HepG2 (cell line): Measurements from ENCODE around the gene NOVA2. TPM values are rescaled to one million over a fixed set of nuclear protein-coding genes. Genes with fewer than 3 reads are reported as not detected.

Experiments used
- CREBL2 ChIP-seq: sonication (generic); formaldehyde crosslinking; IDR thresholded peaks from 2 replicates; pipeline ENCODE4 v1.8.1; 2023; ENCODE audit warnings: missing genetic modification reagents, mild to moderate bottlenecking, borderline replicate concordance
- E2F2 ChIP-seq: sonication (generic); formaldehyde crosslinking; IDR thresholded peaks from 2 replicates; pipeline ENCODE4 v1.4.0; 2020; ENCODE audit warnings: missing genetic modification reagents, borderline replicate concordance
- FOXO1 ChIP-seq: sonication (generic); formaldehyde crosslinking; IDR thresholded peaks from 2 replicates; pipeline ENCODE4 v1.4.0; 2020; ENCODE audit warnings: missing genetic modification reagents
- GTF2F1 ChIP-seq: fragments of 150-350 bp; IDR thresholded peaks from 2 replicates; pipeline ENCODE4 v1.6.1; 2014; ENCODE audit warnings: low read length
- HDAC2 ChIP-seq: sonication (generic); formaldehyde crosslinking; IDR thresholded peaks from 2 replicates; pipeline ENCODE4 v1.4.0; 2020; ENCODE audit warnings: missing genetic modification reagents
- KAT2B ChIP-seq: fragments of 150-350 bp; IDR thresholded peaks from 2 replicates; pipeline ENCODE4 v1.6.1; 2014; ENCODE audit warnings: low read depth, low read length, borderline replicate concordance
- RXRA ChIP-seq: sonication (generic); formaldehyde crosslinking; IDR thresholded peaks from 2 replicates; pipeline ENCODE4 v1.5.1; 2020; ENCODE audit warnings: missing genetic modification reagents
- TARDBP ChIP-seq: sonication (generic); formaldehyde crosslinking; IDR thresholded peaks from 2 replicates; pipeline ENCODE4 v1.8.0; 2022; ENCODE audit warnings: mild to moderate bottlenecking, missing genetic modification reagents
- UBTF ChIP-seq: sonication (generic); formaldehyde crosslinking; IDR thresholded peaks from 2 replicates; pipeline ENCODE4 v1.4.0; 2020; ENCODE audit warnings: mild to moderate bottlenecking, missing genetic modification reagents
- ZIK1 ChIP-seq: sonication (generic); formaldehyde crosslinking; IDR thresholded peaks from 2 replicates; pipeline ENCODE4 v1.5.0; 2020; ENCODE audit warnings: mild to moderate bottlenecking, low read depth, missing genetic modification reagents, borderline replicate concordance
- ZNF12 ChIP-seq: sonication (generic); formaldehyde crosslinking; IDR thresholded peaks from 2 replicates; pipeline ENCODE4 v1.5.0; 2020; ENCODE audit warnings: missing genetic modification reagents
- ZNF274 ChIP-seq: sonication (generic); formaldehyde crosslinking; IDR thresholded peaks from 2 replicates; pipeline ENCODE4 v1.5.1; 2020; ENCODE audit warnings: mild to moderate bottlenecking, missing genetic modification reagents
- ZNF569 ChIP-seq: sonication (generic); formaldehyde crosslinking; IDR thresholded peaks from 2 replicates; pipeline ENCODE4 v1.5.0; 2020; ENCODE audit warnings: mild to moderate bottlenecking, missing genetic modification reagents, moderate library complexity, borderline replicate concordance
- ZNF589 ChIP-seq: sonication (generic); formaldehyde crosslinking; conservative IDR thresholded peaks from 2 replicates; pipeline ENCODE4 v1.8.0; 2022; ENCODE audit warnings: mild to moderate bottlenecking, moderate library complexity, missing genetic modification reagents
- ZNF782 ChIP-seq: sonication (generic); formaldehyde crosslinking; IDR thresholded peaks from 2 replicates; pipeline ENCODE4 v1.4.0; 2020; ENCODE audit warnings: missing genetic modification reagents, mild to moderate bottlenecking, borderline replicate concordance
- ZSCAN30 ChIP-seq: sonication (generic); formaldehyde crosslinking; IDR thresholded peaks from 2 replicates; pipeline ENCODE4 v1.5.0; 2020; ENCODE audit warnings: mild to moderate bottlenecking, missing genetic modification reagents
- ZSCAN31 ChIP-seq: sonication (generic); formaldehyde crosslinking; IDR thresholded peaks from 2 replicates; pipeline ENCODE4 v1.5.0; 2020; ENCODE audit warnings: low read depth, mild to moderate bottlenecking, missing genetic modification reagents
- polyA plus RNA-seq, 8 experiments: library from polyadenylated mRNA; depleted of rRNA in 3 of 8; stranded (reverse) in 7 of 8; unstranded in 1 of 8; fragments of >200 nt; fragmentation: Illumina TruSeq in 4 of 8; extraction: Trizol in 4 of 8; gene quantifications; 2 replicates each; pipeline versions ENCODE4 v1.2.1 to v1.2.3, GENCODE V29; 2011 to 2016; ENCODE audit warnings: low read depth in 4 of 8, missing spikeins in 1 of 8, mixed read lengths in 1 of 8; ENCODE audit not compliant: insufficient read depth in 1 of 8
- total RNA-seq, 5 experiments: library from RNA; depleted of rRNA; stranded (reverse); fragments of >200 nt; fragmentation: Illumina TruSeq; extraction: Trizol; gene quantifications; 2 replicates each; pipeline ENCODE4 v1.2.3, GENCODE V29; 2016; ENCODE audit warnings: low read depth in 1 of 5
- TF ChIP-seq, protein P1 (sequence below): sonication (generic); formaldehyde crosslinking; IDR thresholded peaks from 2 replicates; pipeline ENCODE4 v1.4.0; 2020; ENCODE audit warnings: missing genetic modification reagents
- TF ChIP-seq, protein P2 (sequence below), 2 experiments: IDR thresholded peaks; 2 replicates each; pipeline ENCODE4 v1.6.1; 2011 to 2012; ENCODE audit warnings: low read length in 2 of 2, borderline replicate concordance in 1 of 2, low read depth in 1 of 2, mild to moderate bottlenecking in 1 of 2, moderate library complexity in 1 of 2

The NOVA2 gene
- total and polyA plus RNA-seq, 2 of the 13 experiments (the other 11 are each of a cell fraction or from before 2014, with no cell fraction given) = not detected

GRCh38 chr19:45927565-45928261 lies 46.0 kb downstream of the NOVA2 start (continued):
- TF ChIP-seq, protein P1, sequence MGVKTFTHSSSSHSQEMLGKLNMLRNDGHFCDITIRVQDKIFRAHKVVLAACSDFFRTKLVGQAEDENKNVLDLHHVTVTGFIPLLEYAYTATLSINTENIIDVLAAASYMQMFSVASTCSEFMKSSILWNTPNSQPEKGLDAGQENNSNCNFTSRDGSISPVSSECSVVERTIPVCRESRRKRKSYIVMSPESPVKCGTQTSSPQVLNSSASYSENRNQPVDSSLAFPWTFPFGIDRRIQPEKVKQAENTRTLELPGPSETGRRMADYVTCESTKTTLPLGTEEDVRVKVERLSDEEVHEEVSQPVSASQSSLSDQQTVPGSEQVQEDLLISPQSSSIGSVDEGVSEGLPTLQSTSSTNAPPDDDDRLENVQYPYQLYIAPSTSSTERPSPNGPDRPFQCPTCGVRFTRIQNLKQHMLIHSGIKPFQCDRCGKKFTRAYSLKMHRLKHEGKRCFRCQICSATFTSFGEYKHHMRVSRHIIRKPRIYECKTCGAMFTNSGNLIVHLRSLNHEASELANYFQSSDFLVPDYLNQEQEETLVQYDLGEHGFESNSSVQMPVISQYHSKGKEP (CRISPR knock-in tag) = no peak
- TF ChIP-seq TARDBP (CRISPR knock-in tag) (peak; percentile 74), ZIK1 (no peak), ZNF12 (no peak), UBTF (CRISPR knock-in tag) (no peak), HDAC2 (CRISPR knock-in tag) (peak; percentile 65), ZSCAN30 (CRISPR knock-in tag) (no peak), E2F2 (CRISPR knock-in tag) (peak; percentile 54; the same call in 1 of the 2 replicates), ZSCAN31 (CRISPR knock-in tag) (no peak), KAT2B (no peak), ZNF569 (CRISPR knock-in tag) (no peak), ZNF782 (CRISPR knock-in tag) (no peak), GTF2F1 (no peak), ZNF274 (CRISPR knock-in tag) (no peak), CREBL2 (no peak), FOXO1 (no peak), ZNF589 (no peak; the same call in 1 of the 2 replicates), RXRA (CRISPR knock-in tag) (peak; percentile 27; the same call in 1 of the 2 replicates)
- TF ChIP-seq, protein P2, sequence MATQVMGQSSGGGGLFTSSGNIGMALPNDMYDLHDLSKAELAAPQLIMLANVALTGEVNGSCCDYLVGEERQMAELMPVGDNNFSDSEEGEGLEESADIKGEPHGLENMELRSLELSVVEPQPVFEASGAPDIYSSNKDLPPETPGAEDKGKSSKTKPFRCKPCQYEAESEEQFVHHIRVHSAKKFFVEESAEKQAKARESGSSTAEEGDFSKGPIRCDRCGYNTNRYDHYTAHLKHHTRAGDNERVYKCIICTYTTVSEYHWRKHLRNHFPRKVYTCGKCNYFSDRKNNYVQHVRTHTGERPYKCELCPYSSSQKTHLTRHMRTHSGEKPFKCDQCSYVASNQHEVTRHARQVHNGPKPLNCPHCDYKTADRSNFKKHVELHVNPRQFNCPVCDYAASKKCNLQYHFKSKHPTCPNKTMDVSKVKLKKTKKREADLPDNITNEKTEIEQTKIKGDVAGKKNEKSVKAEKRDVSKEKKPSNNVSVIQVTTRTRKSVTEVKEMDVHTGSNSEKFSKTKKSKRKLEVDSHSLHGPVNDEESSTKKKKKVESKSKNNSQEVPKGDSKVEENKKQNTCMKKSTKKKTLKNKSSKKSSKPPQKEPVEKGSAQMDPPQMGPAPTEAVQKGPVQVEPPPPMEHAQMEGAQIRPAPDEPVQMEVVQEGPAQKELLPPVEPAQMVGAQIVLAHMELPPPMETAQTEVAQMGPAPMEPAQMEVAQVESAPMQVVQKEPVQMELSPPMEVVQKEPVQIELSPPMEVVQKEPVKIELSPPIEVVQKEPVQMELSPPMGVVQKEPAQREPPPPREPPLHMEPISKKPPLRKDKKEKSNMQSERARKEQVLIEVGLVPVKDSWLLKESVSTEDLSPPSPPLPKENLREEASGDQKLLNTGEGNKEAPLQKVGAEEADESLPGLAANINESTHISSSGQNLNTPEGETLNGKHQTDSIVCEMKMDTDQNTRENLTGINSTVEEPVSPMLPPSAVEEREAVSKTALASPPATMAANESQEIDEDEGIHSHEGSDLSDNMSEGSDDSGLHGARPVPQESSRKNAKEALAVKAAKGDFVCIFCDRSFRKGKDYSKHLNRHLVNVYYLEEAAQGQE (IDR thresholded peaks at IDR 0.05; ENCODE audit: borderline replicate concordance in 1 of 2, low read depth in 1 of 2, low read length in 2 of 2) = no peak
